HUES64 (cell line): ENCODE data around the gene TANK.
"Not testable (repeated sequence)": the region's sequence is repeated elsewhere in the genome, so short reads cannot be mapped to it uniquely, and the experiment has no call there.

Experiments
- H3K27ac ChIP-seq: 2 replicates; pipeline ENCODE4 v1.7.0; 2013; ENCODE audit warnings: low read depth, low read length, inconsistent platforms
- H3K27me3 ChIP-seq: 2 replicates; pipeline ENCODE4 v1.6.1; 2013; ENCODE audit warnings: mild to moderate bottlenecking, low read length; ENCODE audit not compliant: insufficient read depth
- H3K36me3 ChIP-seq: 2 replicates; pipeline ENCODE4 v1.6.1; 2013; ENCODE audit warnings: mild to moderate bottlenecking, low read length; ENCODE audit not compliant: insufficient read depth
- H3K4me1 ChIP-seq: 2 replicates; pipeline ENCODE4 v1.6.1; 2013; ENCODE audit warnings: mild to moderate bottlenecking, low read length, moderate library complexity; ENCODE audit not compliant: insufficient read depth
- H3K4me3 ChIP-seq: 2 replicates; pipeline ENCODE4 v1.5.1; 2013; ENCODE audit warnings: mild to moderate bottlenecking, low read length, moderate library complexity
- H3K9ac ChIP-seq: 2 replicates; pipeline ENCODE4 v1.6.1; 2013; ENCODE audit warnings: mild to moderate bottlenecking, low read depth, low read length
- H3K9me3 ChIP-seq: 2 replicates; pipeline ENCODE4 v1.6.1; 2013; ENCODE audit warnings: low read depth, low read length; ENCODE audit not compliant: insufficient read depth
- WGBS: fragments of 150-250, 120-280 bp; methylation state at CpG from one replicate; pipeline ENCODE4 v1.1.7; 2013; ENCODE audit warnings: missing lambda C conversion rate; 5-methylcytosine and 5-hydroxymethylcytosine counted together

The TANK gene

DNA sequence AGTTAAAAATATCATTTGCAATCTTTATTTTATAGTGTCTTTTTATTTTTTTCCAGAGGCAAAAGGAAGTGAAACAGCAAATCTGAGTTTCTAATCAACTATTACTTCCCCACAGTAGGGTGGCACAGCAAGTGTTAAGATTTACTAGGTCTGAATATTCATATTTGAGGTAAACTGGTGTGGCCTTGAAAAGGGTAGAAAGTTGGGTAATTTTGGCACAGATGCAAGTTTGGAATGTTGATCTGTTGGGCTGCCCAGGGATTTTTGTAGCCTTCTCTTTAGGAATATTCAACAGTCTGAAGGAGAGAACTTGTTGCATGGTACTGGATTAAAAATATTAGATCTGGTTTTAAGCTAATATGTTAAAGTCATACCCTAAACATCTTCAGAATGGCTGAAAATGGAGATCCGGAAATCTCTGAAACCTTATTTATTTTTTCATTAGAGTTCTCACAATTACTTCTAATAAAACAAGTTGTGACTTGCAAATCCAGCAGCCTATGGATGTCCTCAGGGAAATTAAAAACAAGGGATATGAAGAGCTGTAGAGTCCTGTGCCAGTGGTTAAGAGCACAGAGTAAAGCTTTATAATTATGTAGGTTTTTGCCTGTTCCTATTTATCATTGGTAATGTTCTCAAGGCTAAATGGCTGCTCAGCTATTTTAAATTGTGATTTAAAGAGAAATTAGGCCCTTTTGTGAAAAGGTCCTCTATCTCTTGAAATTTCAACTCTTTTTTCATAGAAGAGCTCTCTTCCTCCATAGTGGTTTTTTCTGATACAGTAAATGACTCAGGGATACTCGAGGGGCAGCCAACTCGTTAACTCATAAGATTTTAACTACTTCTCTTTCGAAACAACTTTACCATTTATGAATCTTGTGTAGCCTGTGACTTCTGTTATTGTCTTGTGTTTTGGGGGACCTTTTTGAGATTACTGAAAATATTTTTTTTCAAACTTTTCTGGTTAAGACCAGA lies 11.0 kb downstream of the TANK start:
- no peaks in the 10 kb centered on the region for H3K36me3 ChIP-seq
- no peaks in the 10 kb centered on the region for H3K27me3 ChIP-seq
- no peaks in the 10 kb centered on the region for H3K9me3 ChIP-seq
- H3K9ac ChIP-seq, result no peak overlapping the region
- no peak overlapping the region for H3K4me3 ChIP-seq
- no peak overlapping the region for H3K27ac ChIP-seq
- 100% methylated on average over 1 of the region's 4 CpGs for WGBS
- H3K4me1 ChIP-seq, result peaks cover 4% of the 10 kb centered on the region; the same call in 1 of the 2 replicates

DNA sequence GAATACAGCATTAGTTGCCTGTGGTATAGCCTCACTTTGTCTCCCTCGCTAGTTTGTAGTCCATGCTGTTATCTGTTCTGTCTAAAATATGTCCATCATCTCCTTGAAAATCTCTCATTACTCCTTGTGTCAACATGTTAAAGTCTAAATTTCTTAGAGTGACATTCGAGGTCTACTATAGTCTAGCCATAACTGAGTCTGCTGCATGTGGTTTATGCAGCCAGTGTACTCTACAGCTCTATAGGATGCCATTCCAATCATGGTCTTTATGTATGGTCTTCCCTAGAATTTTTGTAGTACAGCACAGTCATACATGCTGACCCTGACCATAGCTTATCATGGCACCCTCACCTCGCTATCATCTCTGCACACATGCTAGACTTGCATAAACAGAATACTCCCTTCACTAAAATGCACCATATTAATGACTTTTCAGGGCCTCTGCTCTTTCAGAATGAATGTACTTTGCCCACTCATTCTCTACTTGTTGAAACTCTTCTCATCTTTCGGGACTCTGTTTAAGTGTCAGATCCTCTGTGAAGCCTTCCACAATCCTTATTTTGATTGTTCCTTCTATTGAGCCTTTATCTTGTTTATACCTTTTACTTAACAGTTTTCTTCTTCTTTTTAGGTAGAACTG lies 12.8 kb downstream of the TANK start:
- peaks cover 12% of the 10 kb centered on the region; the same call in 1 of the 2 replicates for H3K9me3 ChIP-seq
- peaks cover 12% of the 10 kb centered on the region for H3K36me3 ChIP-seq
- H3K27ac ChIP-seq, result no peak overlapping the region
- WGBS, result 91% methylated on average over 4 of the region's 4 CpGs
- no peak overlapping the region for H3K9ac ChIP-seq
- H3K4me3 ChIP-seq, result no peak overlapping the region
- H3K4me1 ChIP-seq, result peaks cover 4% of the 10 kb centered on the region; the same call in 1 of the 2 replicates
- no peaks in the 10 kb centered on the region for H3K27me3 ChIP-seq

DNA sequence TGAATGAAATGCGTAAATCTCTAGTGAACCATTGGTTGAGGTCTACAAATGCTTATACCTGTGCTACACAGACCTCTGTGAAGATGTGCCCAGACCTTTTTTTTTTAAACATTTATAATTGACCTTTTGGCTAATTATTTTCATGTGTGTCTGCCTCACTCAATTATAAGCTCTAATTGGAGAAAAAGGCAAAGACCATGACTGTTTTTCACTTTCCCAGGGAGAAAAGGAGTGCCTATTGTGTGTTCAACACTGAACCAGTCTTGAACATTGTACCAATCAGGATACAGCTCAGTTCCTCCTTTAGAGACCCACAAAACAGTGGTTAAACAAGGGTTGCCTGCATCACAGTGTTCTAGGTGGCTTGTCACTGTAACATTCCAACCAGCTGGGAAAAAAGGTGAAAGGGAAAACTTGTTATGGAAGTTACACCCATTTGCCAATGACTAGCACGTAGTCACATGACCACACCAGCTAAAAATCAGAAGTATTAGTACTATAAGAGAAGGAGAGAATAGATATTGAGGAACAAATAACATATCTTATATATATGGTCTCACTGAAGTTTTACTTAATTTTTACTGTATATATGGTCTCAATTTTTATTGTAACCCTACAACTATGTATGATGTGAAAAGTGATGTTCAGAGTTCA lies 13.4 kb downstream of the TANK start:
- Histone ChIP-seq H3K4me1 (peaks cover 7% of the 10 kb centered on the region), H3K9me3 (peaks cover 13% of the 10 kb centered on the region; the same call in 1 of the 2 replicates), H3K27ac (no peak overlapping the region), H3K27me3 (no peaks in the 10 kb centered on the region), H3K4me3 (no peak overlapping the region), H3K36me3 (peaks cover 12% of the 10 kb centered on the region), H3K9ac (no peak overlapping the region)
- WGBS, result 86% methylated on average over 1 of the region's 2 CpGs

DNA sequence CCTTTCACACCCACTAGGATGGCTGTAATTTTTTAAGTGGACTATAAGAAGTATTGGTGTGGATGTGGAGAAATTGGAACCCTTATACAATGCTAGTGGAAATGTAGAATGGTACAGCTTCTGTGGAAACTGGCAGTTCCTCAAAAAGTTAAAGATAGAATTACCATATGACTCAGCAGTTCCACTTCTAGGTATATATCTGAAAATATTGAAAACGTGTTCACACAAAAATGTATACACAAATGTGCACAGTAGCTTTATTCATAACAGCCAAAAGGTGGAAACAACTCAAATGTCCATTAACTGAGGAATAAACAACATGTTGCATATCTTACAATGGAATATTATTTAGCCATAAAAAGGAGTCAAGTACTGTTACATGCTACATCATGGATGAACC lies 17.7 kb downstream of the TANK start:
- Histone ChIP-seq H3K4me3 (no peak overlapping the region), H3K9ac (no peak overlapping the region), H3K4me1 (peaks cover 5% of the 10 kb centered on the region; the same call in 1 of the 2 replicates), H3K27ac (no peak overlapping the region), H3K9me3 (peaks cover 13% of the 10 kb centered on the region; the same call in 1 of the 2 replicates), H3K36me3 (peaks cover 47% of the 10 kb centered on the region), H3K27me3 (no peaks in the 10 kb centered on the region)
- WGBS, result 100% methylated on average over 1 of the region's 1 CpG

DNA sequence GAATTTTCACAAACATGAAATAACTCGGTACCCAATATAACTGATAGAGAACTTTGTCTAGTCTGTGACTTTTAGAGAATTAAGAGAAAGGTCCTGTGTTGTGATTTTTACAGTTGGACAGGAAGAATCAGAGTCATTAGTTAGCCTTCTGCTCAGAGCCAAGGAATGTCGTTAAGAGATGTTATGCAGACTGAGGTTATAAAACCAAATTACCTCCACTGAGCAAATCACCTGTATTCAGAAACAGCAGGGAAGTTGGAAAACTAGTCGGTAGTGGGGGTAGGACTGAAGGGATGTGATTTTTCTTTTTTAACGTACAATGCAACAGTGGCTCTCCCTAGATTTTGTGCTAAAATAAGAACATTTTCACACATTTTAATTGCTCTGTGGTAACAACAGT lies 18.5 kb downstream of the TANK start:
- H3K4me1 ChIP-seq, result peaks cover 5% of the 10 kb centered on the region; the same call in 1 of the 2 replicates
- H3K4me3 ChIP-seq, result no peak overlapping the region
- 90% methylated on average over 2 of the region's 4 CpGs for WGBS
- no peaks in the 10 kb centered on the region for H3K27me3 ChIP-seq
- H3K9me3 ChIP-seq, result peaks cover 13% of the 10 kb centered on the region; the same call in 1 of the 2 replicates
- peaks cover 48% of the 10 kb centered on the region for H3K36me3 ChIP-seq
- no peak overlapping the region for H3K9ac ChIP-seq
- H3K27ac ChIP-seq, result no peak overlapping the region

DNA sequence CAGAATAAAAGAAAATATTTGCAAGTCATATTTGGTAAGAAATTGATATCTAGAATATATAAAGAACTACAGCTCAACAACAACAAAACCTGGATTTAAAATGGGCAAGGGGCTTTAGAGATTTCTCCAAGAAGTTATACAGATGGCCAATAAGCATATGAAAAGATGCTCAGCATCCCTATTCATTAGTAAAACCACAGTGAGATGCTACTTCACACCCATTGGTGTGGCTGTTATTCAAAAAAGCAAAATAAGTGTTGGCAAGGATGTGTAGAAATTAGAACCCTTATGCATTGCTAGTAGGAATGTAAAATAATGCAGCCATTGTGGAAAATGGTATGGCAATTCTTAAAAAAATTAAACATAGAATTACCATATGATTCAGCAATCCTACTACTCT lies 29.8 kb downstream of the TANK start:
- Histone ChIP-seq H3K4me1 (peaks cover 22% of the 10 kb centered on the region), H3K4me3 (no peak overlapping the region), H3K27ac (no peak overlapping the region), H3K9ac (no peak overlapping the region), H3K36me3 (peaks cover 18% of the 10 kb centered on the region), H3K9me3 (no peaks in the 10 kb centered on the region), H3K27me3 (no peaks in the 10 kb centered on the region)

DNA sequence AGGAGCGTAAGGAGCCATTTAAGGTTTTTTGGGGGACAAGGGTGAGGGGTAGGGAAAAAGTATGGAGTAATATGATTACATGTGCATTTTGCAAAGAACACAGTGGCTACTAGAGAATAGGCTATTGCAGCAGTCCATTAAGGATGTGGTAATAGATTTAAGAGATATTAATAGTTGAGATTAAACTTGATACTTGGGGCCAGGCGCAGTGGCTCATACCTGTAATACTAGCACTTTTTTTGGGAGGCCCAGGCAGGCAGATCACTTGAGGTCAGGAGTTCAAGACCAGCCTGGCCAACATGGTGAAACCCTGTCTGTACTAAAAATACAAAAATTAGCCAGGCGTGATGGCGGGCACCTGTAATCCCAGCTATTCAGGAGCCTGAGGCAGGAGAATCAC lies 35.4 kb downstream of the TANK start:
- WGBS, result 96% methylated on average over 4 of the region's 4 CpGs
- H3K4me1 ChIP-seq, result not testable (repeated sequence)
- H3K36me3 ChIP-seq, result peaks cover 26% of the 10 kb centered on the region; the same call in 1 of the 2 replicates

DNA sequence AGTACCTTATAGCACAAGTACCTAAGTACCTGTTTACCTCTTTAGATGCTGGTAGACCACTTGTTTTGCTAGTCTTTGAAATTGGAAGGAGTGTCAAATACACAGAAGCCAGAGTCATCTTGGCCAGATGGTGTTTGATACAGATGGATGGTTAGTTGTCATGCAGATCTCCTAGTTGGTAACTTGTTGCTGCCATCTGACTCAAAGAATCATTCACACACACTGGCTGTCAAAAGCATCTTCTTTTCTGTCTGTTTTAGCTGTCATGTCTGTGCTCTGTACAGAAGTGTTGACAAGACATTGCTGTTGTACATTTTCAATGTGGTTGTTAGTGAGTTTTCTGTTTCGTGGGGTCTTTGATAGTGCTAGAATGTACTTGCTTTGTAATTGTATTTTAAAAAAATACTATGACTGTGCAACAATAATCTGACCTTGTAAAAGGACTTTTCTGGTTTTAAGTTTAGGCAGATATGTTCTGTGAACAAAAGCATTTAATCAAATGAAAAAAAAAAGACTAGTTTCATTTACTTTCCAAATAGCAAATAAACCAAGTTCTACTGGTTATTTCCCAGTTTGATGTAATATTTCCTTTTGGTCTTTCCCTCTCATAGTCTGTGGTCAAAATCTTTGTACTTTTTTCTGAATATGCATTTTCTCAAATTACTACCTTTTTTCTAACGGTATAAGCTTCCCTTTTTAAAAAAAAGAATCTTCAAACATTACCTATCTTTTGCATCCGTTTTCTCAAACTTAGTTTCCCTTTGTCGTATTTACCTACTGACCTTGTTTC lies 39.9 kb downstream of the TANK start:
- Histone ChIP-seq H3K36me3 (peaks cover 30% of the 10 kb centered on the region), H3K9me3 (no peaks in the 10 kb centered on the region), H3K27me3 (no peaks in the 10 kb centered on the region), H3K4me3 (no peak overlapping the region), H3K9ac (no peak overlapping the region), H3K4me1 (no peaks in the 10 kb centered on the region), H3K27ac (no peak overlapping the region)
- 89% methylated on average over 3 of the region's 4 CpGs for WGBS

More for the DNA sequence above, 35.4 kb downstream of the TANK start:
- not testable (repeated sequence) for H3K9ac ChIP-seq, H3K27ac ChIP-seq, H3K27me3 ChIP-seq, H3K9me3 ChIP-seq, H3K4me3 ChIP-seq

DNA sequence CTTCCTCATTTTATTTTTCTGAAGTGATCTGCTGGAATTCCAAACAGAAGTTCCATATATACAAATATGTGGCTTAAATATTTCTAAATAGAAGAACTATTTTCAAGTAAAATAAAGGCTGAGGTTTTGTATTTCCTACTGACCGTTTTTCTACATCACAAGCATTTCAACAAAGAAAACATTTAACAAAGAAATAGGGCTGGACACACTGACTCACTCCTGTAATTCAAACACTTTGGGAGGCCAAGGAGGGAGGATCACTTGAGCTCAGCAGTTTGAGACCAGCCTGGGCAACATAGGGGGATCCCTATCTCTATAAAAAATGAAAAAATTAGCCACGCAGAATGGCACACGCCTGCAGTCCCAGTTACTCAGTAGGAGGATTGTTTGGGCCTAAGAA lies 44.6 kb downstream of the TANK start:
- 99% methylated on average over 3 of the region's 3 CpGs for WGBS
- Histone ChIP-seq H3K9ac (no peak overlapping the region), H3K4me3 (no peak overlapping the region), H3K27ac (no peak overlapping the region), H3K9me3 (no peaks in the 10 kb centered on the region), H3K36me3 (peaks cover 23% of the 10 kb centered on the region), H3K27me3 (no peaks in the 10 kb centered on the region), H3K4me1 (peaks cover 12% of the 10 kb centered on the region; the same call in 1 of the 2 replicates)

DNA sequence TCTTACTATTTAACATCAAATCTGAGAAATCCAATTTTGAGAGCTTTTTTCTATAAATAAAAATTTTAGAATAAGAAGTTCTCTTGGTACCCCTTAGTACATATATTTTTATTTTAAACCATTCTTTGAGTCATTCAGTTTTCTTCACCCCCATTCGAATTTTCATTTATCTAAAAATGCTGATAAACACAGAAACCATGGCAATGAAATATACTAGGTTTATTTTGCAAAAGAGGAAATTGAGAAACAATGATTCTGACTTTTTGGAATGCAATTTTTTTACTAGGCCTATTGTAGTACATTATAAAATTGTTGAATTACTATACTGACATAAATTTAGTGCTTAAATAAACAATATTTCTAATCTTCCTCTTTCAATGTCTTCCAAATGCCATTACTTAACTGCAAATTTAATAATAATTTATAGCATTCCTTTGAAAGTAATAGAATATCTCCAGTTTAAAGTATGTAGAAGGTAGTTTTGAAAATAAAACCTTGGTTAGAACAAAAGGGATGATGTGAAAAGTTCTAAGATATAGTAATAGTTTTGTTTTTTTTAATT lies 46.3 kb downstream of the TANK start:
- Histone ChIP-seq H3K27ac (no peak overlapping the region), H3K9me3 (no peaks in the 10 kb centered on the region), H3K9ac (no peak overlapping the region), H3K4me3 (no peak overlapping the region), H3K27me3 (no peaks in the 10 kb centered on the region), H3K36me3 (peaks cover 23% of the 10 kb centered on the region), H3K4me1 (peaks cover 12% of the 10 kb centered on the region; the same call in 1 of the 2 replicates)
- WGBS, result no CpG with 5 or more reads among the region's 1 CpG
